K562 (cell line): ENCODE data around the gene VPS13C. TPM values are rescaled to one million over a fixed set of nuclear protein-coding genes. Genes with fewer than 3 reads are reported as not detected.

Source experiments
- ATAC-seq: fragments of 200-7000 bp; cut with Tn5 transposase; 3 replicates; pipeline ENCODE4 v1.9.1; 2020; ENCODE audit warnings: moderate library complexity
- BruUV-seq: library from RNA; stranded (reverse); fragments of 400-500 nt; replicated peaks from 2 replicates; lab custom pipeline; 2021; lab: Mats Ljungman, UMichigan
- CTCF ChIA-PET: fragments of 300-600 bp; formaldehyde crosslinking; extraction: SDS; loops from one replicate; lab custom pipeline; 2021; ENCODE audit warnings: low intra/inter-chr PET ratio; lab: Yijun Ruan, JAX
- POLR2A ChIA-PET: fragments of 300-600, 350-650 bp; sonication (Branson Sonifier 250); formaldehyde crosslinking; extraction: SDS; loops from one replicate; lab custom pipeline; 2021; ENCODE audit warnings: antibody characterized with exemption, inconsistent platforms; lab: Yijun Ruan, JAX
- DNase-seq, 4 experiments: peaks; one replicate each; pipeline versions ENCODE4 v3.0.0 to v3.0.0-alpha.2; 2011 to 2018; ENCODE audit warnings: low spot score in 3 of 4, mixed read lengths in 3 of 4; ENCODE audit errors: extremely low read depth in 1 of 4
- FAIRE-seq: peaks from 2 replicates; lab custom pipeline; 2011; peaks lifted over from hg19 to GRCh38; lab: Jason Lieb, UNC
- H2AFZ ChIP-seq: 2 replicates; pipeline ENCODE4 v1.6.0; 2011; ENCODE audit warnings: low read depth, low read length, control low read depth, inconsistent platforms
- H3K27ac ChIP-seq: fragments of 200-600 bp; 3 replicates; pipeline ENCODE4 v1.8.0; 2011; ENCODE audit warnings: low read depth, mild to moderate bottlenecking, control low read depth, inconsistent platforms, low read length, moderate library complexity, mixed read lengths; ENCODE audit errors: extremely low read depth
- H3K27me3 ChIP-seq, 2 experiments: fragments of 300-600 bp in 1 of 2; 2 replicates in 1 of 2; 3 replicates in 1 of 2; pipeline versions ENCODE4 v1.6.0 to v1.8.0; 2011; ENCODE audit warnings: inconsistent platforms in 2 of 2, low read length in 2 of 2, mild to moderate bottlenecking in 1 of 2, mixed read lengths in 1 of 2, moderate library complexity in 1 of 2; ENCODE audit not compliant: control insufficient read depth in 2 of 2, insufficient read depth in 2 of 2
- H3K36me3 ChIP-seq: fragments of 300-600 bp; 3 replicates; pipeline ENCODE4 v1.8.0; 2011; ENCODE audit warnings: mild to moderate bottlenecking, low read length, inconsistent platforms; ENCODE audit not compliant: control insufficient read depth, insufficient read depth
- H3K4me1 ChIP-seq, 2 experiments: fragments of 200-600 bp in 1 of 2; replicated peaks in 1 of 2; 2 replicates in 1 of 2; 3 replicates in 1 of 2; pipeline versions ENCODE4 v1.5.1 to v1.8.0; 2011; ENCODE audit warnings: inconsistent platforms in 2 of 2, low read length in 2 of 2, mild to moderate bottlenecking in 1 of 2, mixed read lengths in 1 of 2, moderate library complexity in 1 of 2; ENCODE audit not compliant: control insufficient read depth in 2 of 2, insufficient read depth in 2 of 2
- H3K4me2 ChIP-seq: 2 replicates; pipeline ENCODE4 v1.6.1; 2011; ENCODE audit warnings: low read length, control low read depth, inconsistent platforms, mixed read lengths; ENCODE audit not compliant: insufficient read depth
- H3K4me3 ChIP-seq: fragments of 200-600 bp; sonication (generic), shearing (Covaris generic); 2 replicates; pipeline ENCODE4 v1.5.1; 2016; ENCODE audit warnings: control low read depth, inconsistent platforms
- H3K79me2 ChIP-seq: fragments of 200-600 bp; 3 replicates; pipeline ENCODE4 v1.8.0; 2011; ENCODE audit warnings: low read length, inconsistent platforms; ENCODE audit not compliant: control insufficient read depth, insufficient read depth
- H3K9ac ChIP-seq, 2 experiments: 2 replicates each; pipeline versions ENCODE4 v1.6.0 to v1.6.1; 2011; ENCODE audit warnings: low read depth in 2 of 2, low read length in 2 of 2, control low read depth in 1 of 2, inconsistent platforms in 1 of 2, mild to moderate bottlenecking in 1 of 2, mixed read lengths in 1 of 2; ENCODE audit not compliant: insufficient read depth in 1 of 2
- H3K9me1 ChIP-seq: one replicate; pipeline ENCODE4 v1.6.0; 2011; ENCODE audit warnings: inconsistent platforms, mild to moderate bottlenecking, low read length, moderate library complexity; ENCODE audit not compliant: control insufficient read depth, insufficient read depth
- H3K9me3 ChIP-seq: replicated peaks from 2 replicates; pipeline ENCODE4 v1.5.1; 2011; ENCODE audit warnings: low read depth, low read length, inconsistent platforms; ENCODE audit not compliant: control insufficient read depth, insufficient read depth
- H4K20me1 ChIP-seq: replicated peaks from 2 replicates; pipeline ENCODE4 v1.6.1; 2011; ENCODE audit warnings: low read length, inconsistent platforms, mixed read lengths; ENCODE audit not compliant: control insufficient read depth, insufficient read depth
- PCBP1 ChIP-seq: fragments of 200-400 bp; formaldehyde crosslinking; IDR thresholded peaks from 2 replicates; pipeline ENCODE4 v1.6.1; 2018; ENCODE audit warnings: mild to moderate bottlenecking, low read depth, low read length; ENCODE audit not compliant: poor library complexity, severe bottlenecking
- SMARCB1 ChIP-seq: IDR thresholded peaks from 2 replicates; pipeline ENCODE4 v1.6.1; 2011; ENCODE audit warnings: improper control_type of control experiment, low read depth; ENCODE audit not compliant: insufficient read length
- ZBTB40 ChIP-seq, 2 experiments: fragments of 450-650 bp in 1 of 2; sonication (generic) in 1 of 2; formaldehyde crosslinking in 1 of 2; IDR thresholded peaks; 2 replicates each; pipeline versions ENCODE4 v1.7.1 to v1.9.0; 2016 to 2022; ENCODE audit warnings: inconsistent platforms in 1 of 2, mild to moderate bottlenecking in 1 of 2, missing genetic modification reagents in 1 of 2
- ZBTB49 ChIP-seq: sonication (generic); formaldehyde crosslinking; IDR thresholded peaks from 2 replicates; pipeline ENCODE4 v1.8.0; 2022; ENCODE audit warnings: missing genetic modification reagents, mild to moderate bottlenecking, borderline replicate concordance
- ZNF766 ChIP-seq: fragments of 200-800 bp; sonication (Bioruptor generic); conservative IDR thresholded peaks from 2 replicates; pipeline ENCODE4 v1.6.1; 2016; ENCODE audit warnings: missing genetic modification characterization, missing compliant biosample characterization
- WGBS: fragments of 100-300 bp; shearing (Covaris generic); methylation state at CpG from one replicate; pipeline ENCODE4 v1.1.6; 2016; ENCODE audit warnings: low coverage, mixed read lengths; ENCODE audit not compliant: insufficient coverage; ENCODE audit errors: missing lambda C conversion rate; 5-methylcytosine and 5-hydroxymethylcytosine counted together
- in situ Hi-C: fragments of 300-500 bp; cut with MboI; formaldehyde crosslinking; loops from 4 replicates; pipeline ENCODE4 v1.15.0; 2018; ENCODE audit warnings: inconsistent platforms, mixed read lengths
- intact Hi-C: fragments of 100-400 bp; cut with micrococcal nuclease; formaldehyde crosslinking; loops from 2 replicates; pipeline ENCODE4 v1.14.2; 2022
- polyA plus RNA-seq, 8 experiments: library from polyadenylated mRNA; depleted of rRNA in 4 of 8; stranded (reverse) in 5 of 8; unstranded in 3 of 8; fragments of >200 nt; fragmentation: Nextera tagmentation in 2 of 8; fragmentation: Illumina TruSeq in 1 of 8; extraction: Ambion mirVana in 2 of 8; extraction: Trizol in 1 of 8; gene quantifications; 2 replicates each; pipeline versions ENCODE4 v1.2.1 to v1.2.3, GENCODE V29; 2011 to 2014; ENCODE audit warnings: inconsistent platforms in 1 of 8, missing spikeins in 1 of 8
- total RNA-seq, 7 experiments: library from RNA; depleted of rRNA in 6 of 7; stranded (reverse); fragments of >200 nt in 6 of 7; fragmentation: Illumina TruSeq in 2 of 7; extraction: Trizol in 2 of 7; gene quantifications; 2 replicates each; pipeline versions ENCODE4 v1.2.1 to v1.2.3, GENCODE V29; 2011 to 2021; ENCODE audit warnings: low replicate concordance in 1 of 7

VPS13C gene
- total and polyA plus RNA-seq, 9 of the 15 experiments (the other 6 are each of a cell fraction or from before 2014, with no cell fraction given) = 5.2 to 32.3 (median 15.7) TPM

GRCh38 chr15:61889706-61890105, 170.5 kb downstream of the VPS13C start (continued):
- no peak for TF ChIP-seq ZBTB49 (CRISPR knock-in tag)
- no peak for TF ChIP-seq SMARCB1

- 69% methylated on average over 5 of the region's 5 CpGs for WGBS
- peaks cover 7% of the 10 kb centered on the region; the same call in 1 of the 3 replicates for H3K36me3 ChIP-seq
- no peak for FAIRE-seq
- no peaks in the 10 kb centered on the region; the same call in 1 of the 2 replicates for H3K9me3 ChIP-seq
- no peak for ATAC-seq
- no peaks in the 10 kb centered on the region for H3K9me1 ChIP-seq
- no peaks in the 10 kb centered on the region for H3K27me3 ChIP-seq
- no peak overlapping the region for H3K4me3 ChIP-seq
- BruUV-seq = no TSS peak
- H3K79me2 ChIP-seq = no peaks in the 10 kb centered on the region
- intact Hi-C loops (no loop called here), in situ Hi-C loops (no loop called here)
- H4K20me1 ChIP-seq = no peaks in the 10 kb centered on the region
- no peak for DNase-seq
- no peak overlapping the region for H3K27ac ChIP-seq
- no peak overlapping the region for H3K9ac ChIP-seq
- no peaks in the 10 kb centered on the region for H3K4me1 ChIP-seq
- ChIA-PET POLR2A (no interaction called here), CTCF (no interaction called here)
- H3K4me2 ChIP-seq = no peak overlapping the region
- H2AFZ ChIP-seq = no peak overlapping the region
- no peak for TF ChIP-seq ZBTB40 (IDR thresholded peaks at IDR 0.05)
- no peak for TF ChIP-seq ZBTB40 (CRISPR knock-in tag; IDR thresholded peaks at IDR 0.05)
- no peak for TF ChIP-seq PCBP1
- no peak for TF ChIP-seq ZNF766 (CRISPR knock-in tag)
Measured at GRCh38 chr15:61888074-61888780, 172.0 kb downstream of the VPS13C start.
